ENCODE results near the gene CMTR2. TPM values are rescaled to one million over a fixed set of nuclear protein-coding genes. Genes with fewer than 3 reads are reported as not detected.
"Not testable (repeated sequence)": the region's sequence is repeated elsewhere in the genome, so short reads cannot be mapped to it uniquely, and the experiment has no call there.

CMTR2 gene
- total RNA-seq, 1 donor from 2014 or later = 31.4 TPM

- Mint-ChIP-seq H3K9me3 (ENCODE audit: low read depth) (no peaks in the 10 kb centered on the region), H3K4me3 (ENCODE audit: low read depth) (no peak overlapping the region), H3K27ac (no peak overlapping the region), H3K4me1 (ENCODE audit: low read depth) (peaks cover 15% of the 10 kb centered on the region), H3K36me3 (ENCODE audit: insufficient read depth) (no peaks in the 10 kb centered on the region), H3K27me3 (peaks cover 19% of the 10 kb centered on the region)
- TF ChIP-seq, protein P1, sequence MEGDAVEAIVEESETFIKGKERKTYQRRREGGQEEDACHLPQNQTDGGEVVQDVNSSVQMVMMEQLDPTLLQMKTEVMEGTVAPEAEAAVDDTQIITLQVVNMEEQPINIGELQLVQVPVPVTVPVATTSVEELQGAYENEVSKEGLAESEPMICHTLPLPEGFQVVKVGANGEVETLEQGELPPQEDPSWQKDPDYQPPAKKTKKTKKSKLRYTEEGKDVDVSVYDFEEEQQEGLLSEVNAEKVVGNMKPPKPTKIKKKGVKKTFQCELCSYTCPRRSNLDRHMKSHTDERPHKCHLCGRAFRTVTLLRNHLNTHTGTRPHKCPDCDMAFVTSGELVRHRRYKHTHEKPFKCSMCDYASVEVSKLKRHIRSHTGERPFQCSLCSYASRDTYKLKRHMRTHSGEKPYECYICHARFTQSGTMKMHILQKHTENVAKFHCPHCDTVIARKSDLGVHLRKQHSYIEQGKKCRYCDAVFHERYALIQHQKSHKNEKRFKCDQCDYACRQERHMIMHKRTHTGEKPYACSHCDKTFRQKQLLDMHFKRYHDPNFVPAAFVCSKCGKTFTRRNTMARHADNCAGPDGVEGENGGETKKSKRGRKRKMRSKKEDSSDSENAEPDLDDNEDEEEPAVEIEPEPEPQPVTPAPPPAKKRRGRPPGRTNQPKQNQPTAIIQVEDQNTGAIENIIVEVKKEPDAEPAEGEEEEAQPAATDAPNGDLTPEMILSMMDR (IDR thresholded peaks at IDR 0.05; ENCODE audit: unreplicated experiment) = no peak
- no peak for DNase-seq (ENCODE audit: low spot score, unreplicated experiment)
Measured at GRCh38 chr16:71297341-71297634, 8.1 kb upstream of the CMTR2 start.

- Mint-ChIP-seq H3K4me1 (ENCODE audit: low read depth) (peaks cover 15% of the 10 kb centered on the region), H3K27me3 (peaks cover 18% of the 10 kb centered on the region), H3K4me3 (ENCODE audit: low read depth) (no peak overlapping the region), H3K36me3 (ENCODE audit: insufficient read depth) (no peaks in the 10 kb centered on the region), H3K9me3 (ENCODE audit: low read depth) (no peaks in the 10 kb centered on the region), H3K27ac (no peak overlapping the region)
- DNase-seq (ENCODE audit: low spot score, unreplicated experiment) = no peak
- TF ChIP-seq, protein P1 (IDR thresholded peaks at IDR 0.05; ENCODE audit: unreplicated experiment) = no peak
Measured at GRCh38 chr16:71296584-71297340, 7.6 kb upstream of the CMTR2 start.

- TF ChIP-seq, protein P1 (IDR thresholded peaks at IDR 0.05; ENCODE audit: unreplicated experiment) = no peak
- Mint-ChIP-seq H3K9me3 (ENCODE audit: low read depth) (no peaks in the 10 kb centered on the region), H3K4me1 (ENCODE audit: low read depth) (peaks cover 15% of the 10 kb centered on the region), H3K4me3 (ENCODE audit: low read depth) (no peak overlapping the region), H3K36me3 (ENCODE audit: insufficient read depth) (no peaks in the 10 kb centered on the region), H3K27ac (no peak overlapping the region), H3K27me3 (peaks cover 12% of the 10 kb centered on the region)
- no peak for DNase-seq (ENCODE audit: low spot score, unreplicated experiment)
Measured at GRCh38 chr16:71295950-71296349, 6.7 kb upstream of the CMTR2 start.

GRCh38 chr16:71293919-71294318 is 4.7 kb upstream of the CMTR2 start:
- Mint-ChIP-seq H3K36me3 (ENCODE audit: insufficient read depth) (no peaks in the 10 kb centered on the region), H3K27me3 (no peaks in the 10 kb centered on the region), H3K27ac (no peak overlapping the region)

DNA sequence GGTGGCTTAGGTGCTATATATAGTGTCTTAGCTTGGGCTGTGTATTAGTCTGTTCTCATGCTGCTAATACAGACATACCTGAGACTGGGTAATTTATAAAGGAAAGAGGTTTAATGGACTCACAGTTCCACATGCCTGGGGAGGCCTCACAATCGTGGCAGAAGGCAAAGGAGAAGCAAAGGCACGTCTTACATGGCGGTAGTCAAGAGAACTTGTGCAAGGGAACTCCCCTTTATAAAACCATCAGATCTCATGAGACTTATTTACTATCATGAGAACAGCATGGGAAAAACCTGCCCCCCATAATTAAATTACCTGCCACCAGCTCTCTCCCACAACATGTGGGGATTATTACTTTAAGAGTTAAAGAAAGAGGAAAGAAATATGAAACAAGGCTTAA is 2.9 kb upstream of the CMTR2 start:
- Mint-ChIP-seq H3K4me1 (ENCODE audit: low read depth) (peaks cover 24% of the 10 kb centered on the region), H3K27ac (peak overlapping the region; percentile 11)
- not testable (repeated sequence) for DNase-seq (ENCODE audit: low spot score, unreplicated experiment); H3K36me3 Mint-ChIP-seq (ENCODE audit: insufficient read depth); H3K4me3 Mint-ChIP-seq (ENCODE audit: low read depth); H3K9me3 Mint-ChIP-seq (ENCODE audit: low read depth); H3K27me3 Mint-ChIP-seq

More at GRCh38 chr16:71293919-71294318, 4.7 kb upstream of the CMTR2 start:
- TF ChIP-seq, protein P1 (IDR thresholded peaks at IDR 0.05; ENCODE audit: unreplicated experiment) = no peak
- no peaks in the 10 kb centered on the region for H3K9me3 Mint-ChIP-seq (ENCODE audit: low read depth)
- no peak for DNase-seq (ENCODE audit: low spot score, unreplicated experiment)
- H3K4me1 Mint-ChIP-seq (ENCODE audit: low read depth) = peaks cover 18% of the 10 kb centered on the region
- H3K4me3 Mint-ChIP-seq (ENCODE audit: low read depth) = no peak overlapping the region

DNA sequence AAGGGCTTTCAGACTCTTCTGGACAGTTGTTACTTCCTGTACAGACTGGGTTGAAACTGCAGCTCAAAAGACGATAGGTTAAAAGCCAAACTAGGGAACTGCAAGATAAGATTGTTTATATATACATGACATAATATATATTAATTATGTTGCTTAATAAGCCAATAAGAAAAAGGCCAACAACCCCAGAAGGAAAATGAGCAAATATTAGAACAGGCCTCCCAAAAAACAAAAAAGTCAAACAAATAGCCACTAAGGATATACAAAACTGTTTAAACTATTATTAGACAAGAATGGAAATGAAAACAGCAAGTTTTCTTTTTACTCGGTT is 495 bp upstream of the CMTR2 start:
- DNase-seq (ENCODE audit: low spot score, unreplicated experiment) = no peak
- H3K27ac Mint-ChIP-seq = peak overlapping the region; percentile 95
- H3K9me3 Mint-ChIP-seq (ENCODE audit: low read depth) = no peaks in the 10 kb centered on the region
- H3K4me1 Mint-ChIP-seq (ENCODE audit: low read depth) = peaks cover 17% of the 10 kb centered on the region
- TF ChIP-seq, protein P1 (IDR thresholded peaks at IDR 0.05; ENCODE audit: unreplicated experiment) = no peak
- peak overlapping the region; percentile 79 for H3K4me3 Mint-ChIP-seq (ENCODE audit: low read depth)
- no peaks in the 10 kb centered on the region for H3K27me3 Mint-ChIP-seq
- peaks cover 6% of the 10 kb centered on the region for H3K36me3 Mint-ChIP-seq (ENCODE audit: insufficient read depth)
